Calu3 (cell line): ENCODE results near the gene ATXN7L1. TPM values are rescaled to one million over a fixed set of nuclear protein-coding genes. Genes with fewer than 3 reads are reported as not detected.

Experiments
- BruUV-seq: library from RNA; stranded (reverse); fragments of 400-500 nt; replicated peaks from 2 replicates; lab custom pipeline; 2021; lab: Mats Ljungman, UMichigan
- CTCF ChIA-PET: fragments of 300-600 bp; sonication (Branson Sonifier 250); formaldehyde crosslinking; loops from one replicate; lab custom pipeline; 2022; ENCODE audit warnings: antibody characterized with exemption; lab: Charles Lee
- DNase-seq: peaks from one replicate; pipeline ENCODE4 v3.0.0; 2022
- H3K27ac Mint-ChIP-seq: one replicate; pipeline ENCODE4 v1.8.0; 2022; ENCODE audit warnings: mixed read lengths; ENCODE audit not compliant: unreplicated experiment
- H3K27me3 Mint-ChIP-seq: one replicate; pipeline ENCODE4 v1.8.0; 2022; ENCODE audit warnings: mixed read lengths; ENCODE audit not compliant: unreplicated experiment
- H3K36me3 Mint-ChIP-seq: one replicate; pipeline ENCODE4 v1.8.0; 2022; ENCODE audit warnings: mild to moderate bottlenecking, moderate library complexity, mixed read lengths; ENCODE audit not compliant: insufficient read depth, unreplicated experiment
- H3K4me1 Mint-ChIP-seq: one replicate; pipeline ENCODE4 v1.8.0; 2022; ENCODE audit warnings: mild to moderate bottlenecking, low read depth, mixed read lengths; ENCODE audit not compliant: unreplicated experiment
- H3K4me3 Mint-ChIP-seq: one replicate; pipeline ENCODE4 v1.8.0; 2022; ENCODE audit warnings: mild to moderate bottlenecking, low read depth, moderate library complexity, mixed read lengths; ENCODE audit not compliant: unreplicated experiment
- H3K9me3 Mint-ChIP-seq: one replicate; pipeline ENCODE4 v1.8.0; 2022; ENCODE audit warnings: low read depth, mixed read lengths; ENCODE audit not compliant: unreplicated experiment
- CTCF ChIP-seq: fragments of 200-600 bp; IDR thresholded peaks from one replicate; pipeline ENCODE4 v1.8.0; 2022; ENCODE audit warnings: antibody characterized with exemption; ENCODE audit not compliant: unreplicated experiment
- intact Hi-C: fragments of 100-400 bp; cut with micrococcal nuclease; formaldehyde crosslinking; loops from one replicate; pipeline ENCODE4 v1.10.0; 2022; ENCODE audit not compliant: unreplicated experiment
- total RNA-seq: library from RNA; stranded (reverse); gene quantifications from 2 replicates; pipeline ENCODE4 v1.2.3, GENCODE V29; 2022

ATXN7L1 gene
- total RNA-seq, 1 experiment from 2014 or later = 12.0 TPM

GRCh38 chr7:105728028-105728427, 148.4 kb downstream of the ATXN7L1 start:
- CTCF ChIA-PET = no interaction called here
- TF ChIP-seq CTCF = no peak
- BruUV-seq = no TSS peak

GRCh38 chr7:105724688-105725087, 151.7 kb downstream of the ATXN7L1 start:
- intact Hi-C loops = no loop called here
- no TSS peak for BruUV-seq

More at GRCh38 chr7:105728028-105728427, 148.4 kb downstream of the ATXN7L1 start:
- Mint-ChIP-seq H3K36me3 (no peaks in the 10 kb centered on the region), H3K4me1 (no peaks in the 10 kb centered on the region), H3K27me3 (no peaks in the 10 kb centered on the region), H3K27ac (no peak overlapping the region), H3K4me3 (no peak overlapping the region), H3K9me3 (no peaks in the 10 kb centered on the region)
- no peak for DNase-seq
- intact Hi-C loops = no loop called here

GRCh38 chr7:105723572-105723971, 152.8 kb downstream of the ATXN7L1 start:
- no TSS peak for BruUV-seq
- Mint-ChIP-seq H3K27ac (no peak overlapping the region), H3K4me3 (no peak overlapping the region), H3K27me3 (no peaks in the 10 kb centered on the region), H3K4me1 (peaks cover 10% of the 10 kb centered on the region), H3K36me3 (no peaks in the 10 kb centered on the region), H3K9me3 (no peaks in the 10 kb centered on the region)
- DNase-seq = no peak
- intact Hi-C loops = no loop called here
- no peak for TF ChIP-seq CTCF
- CTCF ChIA-PET = no interaction called here

More at GRCh38 chr7:105724688-105725087, 151.7 kb downstream of the ATXN7L1 start:
- CTCF ChIA-PET = no interaction called here
- Mint-ChIP-seq H3K36me3 (no peaks in the 10 kb centered on the region), H3K9me3 (no peaks in the 10 kb centered on the region), H3K4me1 (no peaks in the 10 kb centered on the region), H3K27me3 (no peaks in the 10 kb centered on the region), H3K27ac (no peak overlapping the region), H3K4me3 (no peak overlapping the region)
- no peak for DNase-seq
- no peak for TF ChIP-seq CTCF

- no peak for DNase-seq
- intact Hi-C loops = no loop called here
- Mint-ChIP-seq H3K4me3 (no peak overlapping the region), H3K9me3 (no peaks in the 10 kb centered on the region), H3K27me3 (no peaks in the 10 kb centered on the region), H3K4me1 (peaks cover 20% of the 10 kb centered on the region), H3K27ac (no peak overlapping the region), H3K36me3 (no peaks in the 10 kb centered on the region)
- TF ChIP-seq CTCF = no peak
- no TSS peak for BruUV-seq
- CTCF ChIA-PET = no interaction called here
Measured at GRCh38 chr7:105721571-105722104, 154.8 kb downstream of the ATXN7L1 start.
